Keratinocyte (primary cell): ENCODE measurements around the gene CMYA5. TPM values are rescaled to one million over a fixed set of nuclear protein-coding genes. Genes with fewer than 3 reads are reported as not detected.
"Not testable (repeated sequence)": the region's sequence is repeated elsewhere in the genome, so short reads cannot be mapped to it uniquely, and the experiment has no call there.

Experiments
- DNase-seq: peaks from one replicate; pipeline ENCODE4 v3.0.0-alpha.2; 2011; ENCODE audit warnings: low read depth, missing footprints, low spot score
- FAIRE-seq: peaks from 2 replicates; lab custom pipeline; 2011; peaks lifted over from hg19 to GRCh38; lab: Jason Lieb, UNC
- H2AFZ ChIP-seq: 2 replicates; pipeline ENCODE4 v1.6.0; 2012; ENCODE audit warnings: low read length, control low read depth, inconsistent platforms; ENCODE audit not compliant: control insufficient read depth
- H3K27ac ChIP-seq: 2 replicates; pipeline ENCODE4 v1.5.1; 2011; ENCODE audit warnings: low read length; ENCODE audit not compliant: control insufficient read depth, insufficient read depth
- H3K27me3 ChIP-seq: 3 replicates; pipeline ENCODE4 v1.6.0; 2011; ENCODE audit warnings: low read length; ENCODE audit not compliant: control insufficient read depth, insufficient read depth; ENCODE audit errors: extremely low read depth
- H3K36me3 ChIP-seq, 2 experiments: 2 replicates in 1 of 2; 3 replicates in 1 of 2; pipeline ENCODE4 v1.5.1; 2011; ENCODE audit warnings: low read length in 2 of 2, mild to moderate bottlenecking in 1 of 2; ENCODE audit not compliant: control insufficient read depth in 2 of 2, insufficient read depth in 2 of 2; ENCODE audit errors: extremely low read depth in 1 of 2
- H3K4me1 ChIP-seq: 3 replicates; pipeline ENCODE4 v1.5.1; 2011; ENCODE audit warnings: low read length; ENCODE audit not compliant: control insufficient read depth, insufficient read depth; ENCODE audit errors: extremely low read depth
- H3K4me2 ChIP-seq: 3 replicates; pipeline ENCODE4 v1.6.0; 2011; ENCODE audit warnings: low read depth, low read length; ENCODE audit not compliant: control insufficient read depth, insufficient read depth; ENCODE audit errors: extremely low read depth
- H3K4me3 ChIP-seq, 3 experiments: fragments of 200-600 bp in 1 of 3; sonication (generic) in 1 of 3; 2 replicates in 2 of 3; 3 replicates in 1 of 3; pipeline ENCODE4 v1.5.1; 2011 to 2016; ENCODE audit warnings: low read length in 3 of 3, mild to moderate bottlenecking in 3 of 3, control low read depth in 2 of 3, inconsistent platforms in 1 of 3, low read depth in 1 of 3, mixed read lengths in 1 of 3, mixed run types in 1 of 3, moderate library complexity in 1 of 3; ENCODE audit not compliant: control insufficient read depth in 2 of 3, insufficient read depth in 2 of 3; ENCODE audit errors: extremely low read depth in 1 of 3
- H3K79me2 ChIP-seq: 2 replicates; pipeline ENCODE4 v1.6.0; 2012; ENCODE audit warnings: low read length; ENCODE audit not compliant: control insufficient read depth, insufficient read depth
- H3K9ac ChIP-seq: 3 replicates; pipeline ENCODE4 v1.6.0; 2011; ENCODE audit warnings: low read length; ENCODE audit not compliant: control insufficient read depth, insufficient read depth; ENCODE audit errors: extremely low read depth
- H3K9me1 ChIP-seq: 3 replicates; pipeline ENCODE4 v1.6.0; 2011; ENCODE audit warnings: low read length; ENCODE audit not compliant: control insufficient read depth, insufficient read depth; ENCODE audit errors: extremely low read depth
- H3K9me3 ChIP-seq: 2 replicates; pipeline ENCODE4 v1.5.1; 2012; ENCODE audit warnings: low read depth, low read length; ENCODE audit not compliant: control insufficient read depth
- H4K20me1 ChIP-seq: 3 replicates; pipeline ENCODE4 v1.6.0; 2011; ENCODE audit warnings: low read length; ENCODE audit not compliant: control insufficient read depth, insufficient read depth; ENCODE audit errors: extremely low read depth
- CTCF ChIP-seq, 3 experiments: IDR thresholded peaks in 1 of 3; conservative IDR thresholded peaks in 1 of 3; optimal IDR thresholded peaks in 1 of 3; 2 replicates in 2 of 3; 3 replicates in 1 of 3; pipeline versions ENCODE3 to v1.5.1; 2011; ENCODE audit warnings: low read length in 3 of 3, mild to moderate bottlenecking in 3 of 3, moderate library complexity in 2 of 3, control low read depth in 1 of 3, inconsistent platforms in 1 of 3; ENCODE audit not compliant: insufficient read depth in 2 of 3; ENCODE audit errors: extremely low read depth in 1 of 3
- EZH2 ChIP-seq: IDR thresholded peaks from one replicate; pipeline ENCODE4 v1.6.1; 2012; ENCODE audit warnings: inconsistent platforms, mild to moderate bottlenecking, low read length, moderate library complexity
- dilution Hi-C: fragments of 300-500 bp; cut with MboI; formaldehyde crosslinking; loops from one replicate; pipeline ENCODE4 v1.7.0; 2020; ENCODE audit warnings: low sequenced_read_pairs; ENCODE audit not compliant: extremely low pct_ligation_motif_present
- polyA plus RNA-seq, 5 experiments: library from polyadenylated mRNA; depleted of rRNA in 3 of 5; stranded (reverse) in 3 of 5; stranded (forward) in 1 of 5; unstranded in 1 of 5; fragments of >200 nt; gene quantifications; 1 replicate in 1 of 5; 2 replicates in 3 of 5; 3 replicates in 1 of 5; pipeline versions ENCODE4 v1.2.1 to v1.2.3, GENCODE V29; 2011 to 2012; ENCODE audit warnings: missing spikeins in 2 of 5, low read depth in 1 of 5, low replicate concordance in 1 of 5

CMYA5 gene
- polyA plus RNA-seq, 1 donor (not counting 4 experiments of a cell fraction or from before 2014, with no cell fraction given) = 0.25 TPM

DNA sequence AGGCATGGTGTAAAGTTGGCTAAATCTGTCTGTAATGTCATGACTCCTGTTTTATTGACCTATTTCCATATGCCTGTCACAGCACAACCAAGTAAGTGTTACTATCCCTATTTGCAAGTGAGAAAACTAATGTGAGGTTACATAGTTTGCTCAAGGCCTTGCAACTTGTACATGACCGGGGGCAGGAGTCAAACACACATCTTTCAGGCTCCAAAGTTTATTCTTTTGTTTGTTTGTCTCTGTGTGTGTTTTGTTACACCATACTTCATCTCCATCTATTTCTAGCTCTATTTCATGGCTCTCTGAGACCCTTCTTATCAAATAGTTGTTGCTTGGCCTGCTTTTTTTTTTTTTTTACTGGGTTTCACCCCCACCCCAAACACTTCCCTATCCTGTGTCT, 70.2 kb downstream of the CMYA5 start:
- DNase-seq (no peak), FAIRE-seq (no peak)
- TF ChIP-seq CTCF (optimal IDR thresholded peaks at IDR 0.05 in 1 of 3, IDR thresholded peaks at IDR 0.05 in 1 of 3, conservative IDR thresholded peaks at IDR 0.05 in 1 of 3; ENCODE audit: extremely low read depth in 1 of 3, insufficient read depth in 2 of 3, low read length in 3 of 3) = no peak
- no peak for TF ChIP-seq EZH2
- dilution Hi-C loops = no loop called here
- Histone ChIP-seq H3K27ac (no peak overlapping the region), H3K9ac (no peak overlapping the region), H3K79me2 (no peaks in the 10 kb centered on the region), H3K4me3 (no peak overlapping the region), H3K4me2 (no peak overlapping the region), H3K4me1 (no peaks in the 10 kb centered on the region), H3K9me3 (no peaks in the 10 kb centered on the region), H3K27me3 (no peaks in the 10 kb centered on the region), H2AFZ (no peak overlapping the region), H3K36me3 (no peaks in the 10 kb centered on the region), H3K9me1 (no peaks in the 10 kb centered on the region), H4K20me1 (no peaks in the 10 kb centered on the region)

- Histone ChIP-seq H3K9me3 (no peaks in the 10 kb centered on the region), H3K36me3 (no peaks in the 10 kb centered on the region)
- dilution Hi-C loops = no loop called here
Observed at GRCh38 chr5:79762929-79763328, 73.3 kb downstream of the CMYA5 start.

DNA sequence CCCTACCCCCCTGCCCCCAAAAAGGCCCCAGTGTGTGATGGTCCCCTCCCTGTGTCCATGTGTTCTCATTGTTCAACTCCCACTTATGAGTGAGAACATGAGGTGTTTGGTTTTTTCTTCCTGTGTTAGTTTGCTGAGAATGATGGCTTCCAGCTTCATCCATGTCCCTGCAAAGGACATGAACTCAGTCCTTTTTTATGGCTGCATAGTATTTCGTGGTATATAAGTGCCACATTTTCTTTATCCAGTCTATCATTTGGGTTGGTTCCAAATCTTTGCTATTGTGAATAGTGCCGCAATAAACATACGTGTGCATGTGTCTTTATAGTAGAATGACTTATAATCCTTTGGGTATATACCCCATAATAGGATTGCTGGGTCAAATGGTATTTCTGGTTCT, 74.5 kb downstream of the CMYA5 start:
- H3K4me3 ChIP-seq, H3K27ac ChIP-seq, H3K9me3 ChIP-seq, H3K9me1 ChIP-seq, H3K4me2 ChIP-seq, H3K36me3 ChIP-seq, H3K27me3 ChIP-seq, H2AFZ ChIP-seq, H4K20me1 ChIP-seq, H3K79me2 ChIP-seq, dilution Hi-C loops, H3K9ac ChIP-seq, DNase-seq, H3K4me1 ChIP-seq, FAIRE-seq: not testable (repeated sequence)

More at GRCh38 chr5:79762929-79763328, 73.3 kb downstream of the CMYA5 start:
- H3K4me3 ChIP-seq = no peak overlapping the region
- no peaks in the 10 kb centered on the region for H3K27me3 ChIP-seq
- TF ChIP-seq EZH2 = no peak
- TF ChIP-seq CTCF (optimal IDR thresholded peaks at IDR 0.05 in 1 of 3, IDR thresholded peaks at IDR 0.05 in 1 of 3, conservative IDR thresholded peaks at IDR 0.05 in 1 of 3; ENCODE audit: extremely low read depth in 1 of 3, insufficient read depth in 2 of 3, low read length in 3 of 3) = no peak
- H3K4me2 ChIP-seq = no peak overlapping the region
- no peaks in the 10 kb centered on the region for H3K4me1 ChIP-seq
- no peak for FAIRE-seq
- H3K79me2 ChIP-seq = no peaks in the 10 kb centered on the region
- DNase-seq = no peak
- no peaks in the 10 kb centered on the region for H4K20me1 ChIP-seq
- H2AFZ ChIP-seq = no peak overlapping the region
- no peaks in the 10 kb centered on the region for H3K9me1 ChIP-seq
- no peak overlapping the region for H3K9ac ChIP-seq
- no peak overlapping the region for H3K27ac ChIP-seq
